Dendritic cell treated with granulocyte-macrophage colony-stimulating factor and Interleukin-4, amounts not matched to agents 40 ng/mL and 50 ng/mL, for 4 days (primary cell): ENCODE measurements around the gene PIK3R6.
A peak's percentile ranks its signal among the peaks of the same experiment; 100 is the strongest.
"Not testable (repeated sequence)": the region's sequence is repeated elsewhere in the genome, so short reads cannot be mapped to it uniquely, and the experiment has no call there.

Source experiments
- H3K27ac Mint-ChIP-seq: one replicate; pipeline ENCODE4 v1.8.0; 2022; ENCODE audit warnings: mild to moderate bottlenecking, mixed read lengths
- H3K27me3 Mint-ChIP-seq: one replicate; pipeline ENCODE4 v1.8.0; 2022; ENCODE audit warnings: mild to moderate bottlenecking, mixed read lengths
- H3K36me3 Mint-ChIP-seq: one replicate; pipeline ENCODE4 v1.8.0; 2022; ENCODE audit warnings: low read depth, mixed read lengths
- H3K4me1 Mint-ChIP-seq: one replicate; pipeline ENCODE4 v1.8.0; 2022; ENCODE audit warnings: low read depth, mixed read lengths
- H3K4me3 Mint-ChIP-seq: one replicate; pipeline ENCODE4 v1.8.0; 2022; ENCODE audit warnings: mild to moderate bottlenecking, moderate library complexity, mixed read lengths
- H3K9me3 Mint-ChIP-seq: one replicate; pipeline ENCODE4 v1.8.0; 2022; ENCODE audit warnings: mixed read lengths
- intact Hi-C: fragments of 100-400 bp; cut with micrococcal nuclease; formaldehyde crosslinking; loops from one replicate; pipeline ENCODE4 v1.15.0; 2022

Gene PIK3R6

DNA sequence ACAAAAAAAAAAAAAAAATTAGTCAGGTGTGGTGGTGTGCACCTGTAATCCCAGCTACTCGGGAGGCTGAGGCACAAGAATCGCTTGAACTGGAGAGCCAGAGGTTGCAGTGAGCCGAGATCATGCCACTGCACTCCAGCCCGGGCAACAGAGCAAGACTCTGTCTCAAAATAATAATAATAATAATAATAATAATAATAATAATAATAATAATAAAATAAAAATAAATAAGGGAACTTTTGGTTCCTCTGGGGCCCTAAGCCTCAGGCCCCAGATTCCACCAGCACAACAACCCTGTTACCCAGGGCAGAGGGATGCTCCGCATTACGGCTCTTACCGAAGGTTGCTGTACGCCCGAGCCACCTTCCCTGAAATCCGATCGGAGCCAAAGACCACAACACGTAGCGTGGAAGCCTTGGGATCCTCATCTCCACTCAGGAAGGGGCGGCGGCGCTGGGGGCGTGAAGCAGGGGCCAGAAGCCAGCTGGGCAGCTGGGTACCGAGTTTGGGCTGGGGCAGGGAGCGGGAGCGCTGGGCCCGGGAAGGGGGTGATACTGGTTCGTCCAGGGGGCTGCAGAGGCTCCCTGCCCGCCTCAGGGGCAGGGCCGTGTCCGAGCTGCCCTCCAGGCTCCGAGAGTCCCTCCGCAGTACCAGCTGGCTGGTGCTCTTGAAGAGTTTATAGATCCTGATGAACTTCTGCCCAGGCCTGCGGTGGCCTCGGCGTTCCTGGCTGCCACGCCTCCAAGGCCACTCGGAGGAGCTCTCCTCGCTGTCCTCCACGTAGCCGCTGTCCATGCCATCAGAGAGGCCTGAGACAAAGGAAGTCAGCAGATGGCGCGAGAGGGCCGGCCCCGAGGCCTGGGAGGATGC is 20.6 kb upstream of the PIK3R6 start:
- Mint-ChIP-seq H3K36me3 (peaks cover 99% of the 10 kb centered on the region), H3K4me3 (no peak overlapping the region), H3K27ac (no peak overlapping the region), H3K4me1 (peaks cover 31% of the 10 kb centered on the region), H3K9me3 (peaks cover 11% of the 10 kb centered on the region), H3K27me3 (no peaks in the 10 kb centered on the region)
- intact Hi-C loops, result no loop called here

DNA sequence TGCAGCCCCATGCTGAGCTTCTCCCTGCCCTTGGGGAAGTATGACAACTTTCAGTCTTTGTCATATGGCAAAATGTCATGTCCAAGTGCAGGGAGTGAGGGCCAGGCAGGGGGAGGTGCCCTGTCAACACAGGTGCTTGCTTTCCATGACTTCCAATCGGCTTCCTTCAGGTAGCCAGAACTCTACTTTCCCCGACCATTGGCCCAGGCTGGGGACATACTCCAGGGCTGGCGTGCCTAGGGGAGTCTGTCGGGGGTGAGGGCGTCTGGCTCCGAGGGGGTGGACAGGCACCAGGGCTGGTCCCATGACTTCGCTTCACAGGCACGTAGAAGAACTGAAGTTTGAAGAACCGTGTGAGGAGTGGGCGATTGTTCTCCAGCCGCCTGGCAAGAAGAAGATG is 19.8 kb upstream of the PIK3R6 start:
- H3K4me3 Mint-ChIP-seq, result no peak overlapping the region
- H3K9me3 Mint-ChIP-seq, result peaks cover 11% of the 10 kb centered on the region
- no peaks in the 10 kb centered on the region for H3K27me3 Mint-ChIP-seq
- peaks cover 99% of the 10 kb centered on the region for H3K36me3 Mint-ChIP-seq
- H3K4me1 Mint-ChIP-seq, result peaks cover 31% of the 10 kb centered on the region
- intact Hi-C loops, result no loop called here
- H3K27ac Mint-ChIP-seq, result no peak overlapping the region

DNA sequence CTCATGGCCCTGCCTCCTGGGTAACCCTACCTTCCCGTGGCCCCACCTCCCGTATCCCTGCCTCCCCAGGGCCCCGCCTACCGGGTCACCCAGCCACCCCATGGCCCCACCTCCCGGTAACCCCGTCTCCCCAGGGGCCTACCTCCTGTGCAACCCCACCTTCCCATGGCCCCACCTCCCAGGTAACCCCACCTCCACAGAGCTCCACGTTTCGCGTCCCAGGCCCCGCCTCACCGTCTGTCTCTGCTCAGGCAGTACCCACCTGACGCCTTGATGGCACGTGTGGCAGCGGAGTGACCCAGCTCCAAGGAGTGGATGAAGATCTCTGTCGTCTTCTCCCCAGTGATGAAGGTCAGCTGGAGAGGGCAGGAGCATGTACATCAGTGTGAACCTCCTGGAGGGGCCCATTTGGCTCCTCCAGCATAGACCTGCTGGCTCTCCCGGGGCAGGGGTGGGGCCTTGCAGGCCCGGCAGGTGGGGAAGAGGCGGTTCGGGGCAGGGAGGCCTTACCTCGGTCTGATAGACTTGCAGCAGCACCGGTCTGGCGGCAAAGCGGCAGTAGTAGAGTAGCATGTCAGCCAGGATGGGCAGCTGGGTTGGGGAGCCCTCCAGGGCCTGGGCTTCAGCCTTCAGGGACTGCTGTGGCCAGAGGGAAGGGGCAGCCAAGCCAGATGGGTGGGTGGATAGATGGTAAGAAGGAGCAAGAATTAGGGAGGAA is 18.7 kb upstream of the PIK3R6 start:
- peak overlapping the region; percentile 45 for H3K27ac Mint-ChIP-seq
- peaks cover 11% of the 10 kb centered on the region for H3K9me3 Mint-ChIP-seq
- intact Hi-C loops, result no loop called here
- peaks cover 99% of the 10 kb centered on the region for H3K36me3 Mint-ChIP-seq
- peaks cover 35% of the 10 kb centered on the region for H3K4me1 Mint-ChIP-seq
- H3K27me3 Mint-ChIP-seq, result no peaks in the 10 kb centered on the region
- H3K4me3 Mint-ChIP-seq, result no peak overlapping the region

GRCh38 chr17:8885163-8885966 is 17.9 kb upstream of the PIK3R6 start:
- Mint-ChIP-seq H3K36me3 (peaks cover 99% of the 10 kb centered on the region), H3K27ac (peak overlapping the region; percentile 45), H3K9me3 (peaks cover 11% of the 10 kb centered on the region), H3K4me1 (peaks cover 43% of the 10 kb centered on the region)
- intact Hi-C loops, H3K4me3 Mint-ChIP-seq, H3K27me3 Mint-ChIP-seq: not testable (repeated sequence)

- no peak overlapping the region for H3K4me3 Mint-ChIP-seq
- H3K36me3 Mint-ChIP-seq, result peaks cover 99% of the 10 kb centered on the region
- H3K9me3 Mint-ChIP-seq, result peaks cover 11% of the 10 kb centered on the region
- peak overlapping the region; percentile 21 for H3K27ac Mint-ChIP-seq
- H3K27me3 Mint-ChIP-seq, result no peaks in the 10 kb centered on the region
- intact Hi-C loops, result no loop called here
- peaks cover 49% of the 10 kb centered on the region for H3K4me1 Mint-ChIP-seq
Measured at GRCh38 chr17:8884336-8884990, 17.0 kb upstream of the PIK3R6 start.

GRCh38 chr17:8883353-8883752 is 15.9 kb upstream of the PIK3R6 start:
- Mint-ChIP-seq H3K27me3 (no peaks in the 10 kb centered on the region), H3K9me3 (peaks cover 11% of the 10 kb centered on the region), H3K36me3 (peaks cover 99% of the 10 kb centered on the region), H3K4me1 (peaks cover 49% of the 10 kb centered on the region), H3K27ac (no peak overlapping the region), H3K4me3 (no peak overlapping the region)
- intact Hi-C loops, result no loop called here

- Mint-ChIP-seq H3K4me1 (peaks cover 44% of the 10 kb centered on the region), H3K9me3 (peaks cover 9% of the 10 kb centered on the region), H3K27ac (no peak overlapping the region), H3K4me3 (no peak overlapping the region), H3K36me3 (peaks cover 99% of the 10 kb centered on the region), H3K27me3 (no peaks in the 10 kb centered on the region)
- intact Hi-C loops, result no loop called here
Measured at GRCh38 chr17:8881606-8882005, 14.1 kb upstream of the PIK3R6 start.

- Mint-ChIP-seq H3K27me3 (no peaks in the 10 kb centered on the region), H3K4me3 (no peak overlapping the region), H3K9me3 (no peaks in the 10 kb centered on the region), H3K36me3 (peaks cover 89% of the 10 kb centered on the region), H3K4me1 (peaks cover 47% of the 10 kb centered on the region), H3K27ac (no peak overlapping the region)
- intact Hi-C loops, result no loop called here
Measured at GRCh38 chr17:8880466-8880865, 13.0 kb upstream of the PIK3R6 start.

GRCh38 chr17:8879410-8879809 is 11.9 kb upstream of the PIK3R6 start:
- Mint-ChIP-seq H3K4me1 (peaks cover 54% of the 10 kb centered on the region), H3K9me3 (no peaks in the 10 kb centered on the region), H3K27me3 (no peaks in the 10 kb centered on the region), H3K36me3 (peaks cover 78% of the 10 kb centered on the region), H3K4me3 (no peak overlapping the region), H3K27ac (no peak overlapping the region)
- intact Hi-C loops, result no loop called here

GRCh38 chr17:8877984-8878383 is 10.5 kb upstream of the PIK3R6 start:
- H3K36me3 Mint-ChIP-seq, result peaks cover 64% of the 10 kb centered on the region
- H3K4me3 Mint-ChIP-seq, result no peak overlapping the region
- no peak overlapping the region for H3K27ac Mint-ChIP-seq
- intact Hi-C loops, result no loop called here
- no peaks in the 10 kb centered on the region for H3K9me3 Mint-ChIP-seq
- H3K27me3 Mint-ChIP-seq, result no peaks in the 10 kb centered on the region
- peaks cover 59% of the 10 kb centered on the region for H3K4me1 Mint-ChIP-seq

DNA sequence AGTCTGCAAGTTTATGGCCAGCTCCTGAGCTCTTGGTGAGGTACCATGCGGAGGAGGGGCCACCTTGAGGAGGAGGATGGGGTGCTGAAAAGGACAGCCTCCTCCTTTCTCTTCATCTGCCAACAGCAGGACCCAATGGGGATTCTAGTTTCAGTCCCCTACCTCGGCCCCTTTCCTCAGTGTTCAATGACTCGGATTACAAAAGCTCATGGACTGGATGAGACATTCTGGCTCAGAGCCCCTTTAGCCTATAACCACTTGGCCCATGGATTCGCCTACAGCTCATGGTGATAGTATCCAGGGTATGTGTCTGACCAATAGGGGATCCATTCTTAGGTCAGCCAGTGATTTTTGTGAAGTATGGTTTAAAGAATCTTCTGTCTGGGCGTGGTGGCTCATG is 8.5 kb upstream of the PIK3R6 start:
- H3K4me3 Mint-ChIP-seq, result no peak overlapping the region
- H3K9me3 Mint-ChIP-seq, result no peaks in the 10 kb centered on the region
- intact Hi-C loops, result no loop called here
- no peaks in the 10 kb centered on the region for H3K27me3 Mint-ChIP-seq
- no peak overlapping the region for H3K27ac Mint-ChIP-seq
- peaks cover 55% of the 10 kb centered on the region for H3K4me1 Mint-ChIP-seq
- peaks cover 44% of the 10 kb centered on the region for H3K36me3 Mint-ChIP-seq

- Mint-ChIP-seq H3K36me3 (peaks cover 39% of the 10 kb centered on the region), H3K27me3 (no peaks in the 10 kb centered on the region), H3K4me1 (peaks cover 50% of the 10 kb centered on the region), H3K27ac (no peak overlapping the region), H3K9me3 (no peaks in the 10 kb centered on the region), H3K4me3 (no peak overlapping the region)
- intact Hi-C loops, result no loop called here
Measured at GRCh38 chr17:8875436-8875835, 8.0 kb upstream of the PIK3R6 start.

GRCh38 chr17:8873801-8874715 is 6.6 kb upstream of the PIK3R6 start:
- Mint-ChIP-seq H3K36me3 (peaks cover 25% of the 10 kb centered on the region), H3K4me3 (no peak overlapping the region), H3K27ac (peak overlapping the region; percentile 69)

More at GRCh38 chr17:8873801-8874715, 6.6 kb upstream of the PIK3R6 start:
- peaks cover 55% of the 10 kb centered on the region for H3K4me1 Mint-ChIP-seq
- intact Hi-C loops, result no loop called here
- no peaks in the 10 kb centered on the region for H3K27me3 Mint-ChIP-seq
- H3K9me3 Mint-ChIP-seq, result no peaks in the 10 kb centered on the region
